SK-N-SH treated with all-trans-retinoic acid at 6 μM for 48 hours (cell line): ENCODE data around the gene LENG1.

Source experiments
- ARNTL ChIP-seq: fragments of 450-650 bp; formaldehyde crosslinking; IDR thresholded peaks from 2 replicates; pipeline ENCODE4 v1.5.0; 2020; ENCODE audit warnings: low read depth, mild to moderate bottlenecking, moderate library complexity, borderline replicate concordance
- ESRRG ChIP-seq: fragments of 250-450 bp; sonication (Bioruptor Pico); IDR thresholded peaks from 2 replicates; pipeline ENCODE4 v1.6.1; 2021; ENCODE audit warnings: mild to moderate bottlenecking
- RARB ChIP-seq: fragments of 250-450 bp; sonication (Bioruptor Pico); IDR thresholded peaks from 2 replicates; pipeline ENCODE4 v1.8.0; 2021; ENCODE audit warnings: mild to moderate bottlenecking, moderate library complexity
- SNAI2 ChIP-seq: fragments of 250-450 bp; sonication (Bioruptor Pico); IDR thresholded peaks from 2 replicates; pipeline ENCODE4 v1.5.0; 2020; ENCODE audit warnings: mild to moderate bottlenecking, moderate library complexity
- TCF4 ChIP-seq: fragments of 250-450 bp; sonication (Bioruptor Pico); IDR thresholded peaks from 2 replicates; pipeline ENCODE4 v1.8.0; 2021; ENCODE audit warnings: mild to moderate bottlenecking, moderate library complexity, borderline replicate concordance
- TOX ChIP-seq: fragments of 250-450 bp; sonication (Bioruptor Pico); IDR thresholded peaks from 2 replicates; pipeline ENCODE4 v1.8.0; 2021; ENCODE audit warnings: mild to moderate bottlenecking, moderate library complexity, borderline replicate concordance
- ZFP3 ChIP-seq: fragments of 250-450 bp; sonication (Bioruptor Pico); IDR thresholded peaks from 2 replicates; pipeline ENCODE4 v1.5.0; 2020; ENCODE audit warnings: mild to moderate bottlenecking, moderate library complexity
- ZNF70 ChIP-seq: fragments of 450-650 bp; formaldehyde crosslinking; IDR thresholded peaks from 2 replicates; pipeline ENCODE4 v1.5.0; 2020; ENCODE audit warnings: mild to moderate bottlenecking, moderate library complexity
- TF ChIP-seq, protein P1 (sequence below): fragments of 250-450 bp; sonication (Bioruptor Pico); IDR thresholded peaks from 2 replicates; pipeline ENCODE4 v1.5.1; 2020; ENCODE audit warnings: low read depth, mild to moderate bottlenecking, moderate library complexity
- TF ChIP-seq, protein P2 (sequence below): fragments of 250-450 bp; sonication (Bioruptor Pico); IDR thresholded peaks from 2 replicates; pipeline ENCODE4 v1.8.0; 2020; ENCODE audit warnings: mild to moderate bottlenecking, moderate library complexity, borderline replicate concordance

DNA sequence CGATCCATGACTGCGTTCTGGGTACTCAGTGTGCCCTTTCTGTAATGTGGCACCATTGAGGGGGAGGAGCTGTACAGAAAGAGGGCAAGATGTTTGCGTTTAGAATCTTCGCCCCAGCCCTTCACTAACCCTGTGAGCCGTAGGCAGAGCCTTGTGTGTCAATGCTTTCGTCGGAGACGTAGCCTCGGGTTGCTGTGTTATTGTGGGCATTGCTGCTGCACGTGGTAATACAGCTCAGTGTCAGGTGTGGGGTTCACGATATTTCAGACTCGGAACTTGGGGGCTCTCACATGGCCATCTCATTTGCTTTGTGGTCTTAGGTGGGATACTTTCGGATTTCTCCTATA, 47.3 kb upstream of the LENG1 start:
- no peak for TF ChIP-seq ESRRG
- no peak for TF ChIP-seq RARB
- TF ChIP-seq, protein P1, sequence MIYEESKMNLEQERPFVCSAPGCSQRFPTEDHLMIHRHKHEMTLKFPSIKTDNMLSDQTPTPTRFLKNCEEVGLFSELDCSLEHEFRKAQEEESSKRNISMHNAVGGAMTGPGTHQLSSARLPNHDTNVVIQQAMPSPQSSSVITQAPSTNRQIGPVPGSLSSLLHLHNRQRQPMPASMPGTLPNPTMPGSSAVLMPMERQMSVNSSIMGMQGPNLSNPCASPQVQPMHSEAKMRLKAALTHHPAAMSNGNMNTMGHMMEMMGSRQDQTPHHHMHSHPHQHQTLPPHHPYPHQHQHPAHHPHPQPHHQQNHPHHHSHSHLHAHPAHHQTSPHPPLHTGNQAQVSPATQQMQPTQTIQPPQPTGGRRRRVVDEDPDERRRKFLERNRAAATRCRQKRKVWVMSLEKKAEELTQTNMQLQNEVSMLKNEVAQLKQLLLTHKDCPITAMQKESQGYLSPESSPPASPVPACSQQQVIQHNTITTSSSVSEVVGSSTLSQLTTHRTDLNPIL (CRISPR knock-in tag) = no peak
- TF ChIP-seq SNAI2 (CRISPR knock-in tag) = no peak
- TF ChIP-seq TOX (CRISPR knock-in tag) = no peak
- no peak for TF ChIP-seq ZNF70 (CRISPR knock-in tag)
- no peak for TF ChIP-seq ZFP3 (CRISPR knock-in tag)
- TF ChIP-seq, protein P2, sequence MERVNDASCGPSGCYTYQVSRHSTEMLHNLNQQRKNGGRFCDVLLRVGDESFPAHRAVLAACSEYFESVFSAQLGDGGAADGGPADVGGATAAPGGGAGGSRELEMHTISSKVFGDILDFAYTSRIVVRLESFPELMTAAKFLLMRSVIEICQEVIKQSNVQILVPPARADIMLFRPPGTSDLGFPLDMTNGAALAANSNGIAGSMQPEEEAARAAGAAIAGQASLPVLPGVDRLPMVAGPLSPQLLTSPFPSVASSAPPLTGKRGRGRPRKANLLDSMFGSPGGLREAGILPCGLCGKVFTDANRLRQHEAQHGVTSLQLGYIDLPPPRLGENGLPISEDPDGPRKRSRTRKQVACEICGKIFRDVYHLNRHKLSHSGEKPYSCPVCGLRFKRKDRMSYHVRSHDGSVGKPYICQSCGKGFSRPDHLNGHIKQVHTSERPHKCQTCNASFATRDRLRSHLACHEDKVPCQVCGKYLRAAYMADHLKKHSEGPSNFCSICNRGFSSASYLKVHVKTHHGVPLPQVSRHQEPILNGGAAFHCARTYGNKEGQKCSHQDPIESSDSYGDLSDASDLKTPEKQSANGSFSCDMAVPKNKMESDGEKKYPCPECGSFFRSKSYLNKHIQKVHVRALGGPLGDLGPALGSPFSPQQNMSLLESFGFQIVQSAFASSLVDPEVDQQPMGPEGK (CRISPR knock-in tag) = no peak
- TF ChIP-seq TCF4 = no peak
- no peak for TF ChIP-seq ARNTL
